GM12874 (cell line): Measurements from ENCODE around the gene USP43.

Experiments used
- TF ChIP-seq, protein P1 (sequence below): IDR thresholded peaks from 2 replicates; pipeline ENCODE4 v1.5.1; 2011; ENCODE audit warnings: low read depth, mild to moderate bottlenecking, control low read depth, low read length, moderate library complexity; ENCODE audit not compliant: insufficient read depth

Gene USP43

GRCh38 chr17:9728564-9728963, 83.2 kb downstream of the USP43 start:
- TF ChIP-seq, protein P1, sequence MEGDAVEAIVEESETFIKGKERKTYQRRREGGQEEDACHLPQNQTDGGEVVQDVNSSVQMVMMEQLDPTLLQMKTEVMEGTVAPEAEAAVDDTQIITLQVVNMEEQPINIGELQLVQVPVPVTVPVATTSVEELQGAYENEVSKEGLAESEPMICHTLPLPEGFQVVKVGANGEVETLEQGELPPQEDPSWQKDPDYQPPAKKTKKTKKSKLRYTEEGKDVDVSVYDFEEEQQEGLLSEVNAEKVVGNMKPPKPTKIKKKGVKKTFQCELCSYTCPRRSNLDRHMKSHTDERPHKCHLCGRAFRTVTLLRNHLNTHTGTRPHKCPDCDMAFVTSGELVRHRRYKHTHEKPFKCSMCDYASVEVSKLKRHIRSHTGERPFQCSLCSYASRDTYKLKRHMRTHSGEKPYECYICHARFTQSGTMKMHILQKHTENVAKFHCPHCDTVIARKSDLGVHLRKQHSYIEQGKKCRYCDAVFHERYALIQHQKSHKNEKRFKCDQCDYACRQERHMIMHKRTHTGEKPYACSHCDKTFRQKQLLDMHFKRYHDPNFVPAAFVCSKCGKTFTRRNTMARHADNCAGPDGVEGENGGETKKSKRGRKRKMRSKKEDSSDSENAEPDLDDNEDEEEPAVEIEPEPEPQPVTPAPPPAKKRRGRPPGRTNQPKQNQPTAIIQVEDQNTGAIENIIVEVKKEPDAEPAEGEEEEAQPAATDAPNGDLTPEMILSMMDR, result no peak

- TF ChIP-seq, protein P1, result peak; percentile 95
Observed at GRCh38 chr17:9729034-9729650, 83.8 kb downstream of the USP43 start.

DNA sequence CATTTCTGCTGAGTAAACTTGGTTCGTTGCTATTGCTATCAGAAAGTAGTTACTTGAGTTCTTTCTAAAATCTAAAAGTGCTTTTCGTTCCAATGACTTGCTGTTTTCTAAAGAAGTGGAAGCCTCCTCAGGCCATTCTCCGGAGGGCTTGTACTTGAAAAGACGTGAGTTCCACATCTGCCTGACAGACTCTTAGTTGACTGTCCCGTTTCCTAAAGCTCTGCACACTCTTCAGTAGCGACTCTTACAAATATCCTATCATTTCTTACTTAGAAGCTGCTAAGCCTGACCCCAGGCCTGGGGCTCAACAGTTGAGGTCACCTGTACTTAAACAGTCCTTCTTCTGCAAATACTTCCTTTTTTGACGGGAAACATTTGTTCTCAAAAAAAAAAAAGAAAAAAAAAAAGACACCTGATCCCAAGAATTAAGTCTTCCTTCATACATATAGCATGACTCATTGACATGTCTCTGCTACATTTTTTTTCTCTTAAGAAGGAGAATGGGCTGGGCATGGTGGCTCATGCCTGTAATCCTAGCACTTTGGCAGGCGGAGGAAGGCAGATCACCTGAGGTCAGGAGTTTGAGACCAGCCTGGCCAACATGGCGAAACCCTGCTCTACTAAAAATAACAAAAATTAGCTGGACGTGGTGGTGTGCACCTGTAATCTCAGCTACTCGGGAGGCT, 84.6 kb downstream of the USP43 start:
- TF ChIP-seq, protein P1, result no peak

- TF ChIP-seq, protein P1, result no peak
Observed at GRCh38 chr17:9750524-9750923, 105.2 kb downstream of the USP43 start.

- TF ChIP-seq, protein P1, result no peak
Observed at GRCh38 chr17:9755083-9755482, 109.8 kb downstream of the USP43 start.

GRCh38 chr17:9760266-9760665, 114.9 kb downstream of the USP43 start:
- TF ChIP-seq, protein P1, result no peak

- TF ChIP-seq, protein P1, result no peak
Observed at GRCh38 chr17:9763643-9764042, 118.3 kb downstream of the USP43 start.
